H1 (cell line): ENCODE data around the gene CDC42BPB. TPM values are rescaled to one million over a fixed set of nuclear protein-coding genes. Genes with fewer than 3 reads are reported as not detected.

Experiments
- ASH2L ChIP-seq: fragments of 200-600, 300-600 bp; sonication (generic); IDR thresholded peaks from one replicate; pipeline ENCODE4 v1.7.1; 2017; ENCODE audit warnings: low read length
- BCL11A ChIP-seq, 2 experiments: IDR thresholded peaks; one replicate each; pipeline ENCODE4 v1.6.1; 2011; ENCODE audit warnings: low read depth in 2 of 2, low read length in 2 of 2, mild to moderate bottlenecking in 2 of 2
- CBX5 ChIP-seq: fragments of 300-800, 300-1000 bp; sonication (generic); IDR thresholded peaks from 2 replicates; pipeline ENCODE4 v1.7.1; 2016; ENCODE audit warnings: antibody characterized with exemption, low read length, low read depth
- CBX8 ChIP-seq: fragments of 300-800, 300-1000 bp; sonication (generic); IDR thresholded peaks from 2 replicates; pipeline ENCODE4 v1.7.1; 2016; ENCODE audit warnings: low read depth, low read length, borderline replicate concordance
- CHD2 ChIP-seq: IDR thresholded peaks from 2 replicates; pipeline ENCODE4 v1.6.1; 2012; ENCODE audit warnings: low read length, improper control_type of control experiment
- CREB1 ChIP-seq: IDR thresholded peaks from 2 replicates; pipeline ENCODE4 v1.6.1; 2012; ENCODE audit warnings: inconsistent platforms
- JUND ChIP-seq: IDR thresholded peaks from 2 replicates; pipeline ENCODE4 v1.6.1; 2011; ENCODE audit warnings: mild to moderate bottlenecking, improper control_type of control experiment, low read length
- KDM4A ChIP-seq: IDR thresholded peaks from one replicate; pipeline ENCODE4 v1.7.1; 2012; ENCODE audit warnings: low read depth, mild to moderate bottlenecking, moderate library complexity, low read length, inconsistent platforms; ENCODE audit not compliant: severe bottlenecking
- MAFK ChIP-seq: IDR thresholded peaks from 2 replicates; pipeline ENCODE4 v1.6.1; 2012; ENCODE audit warnings: low read depth, mild to moderate bottlenecking, improper control_type of control experiment, low read length
- PHF8 ChIP-seq: fragments of 200-600 bp; sonication (generic); conservative IDR thresholded peaks from 2 replicates; pipeline ENCODE4 v1.7.1; 2012; ENCODE audit warnings: low read depth, mild to moderate bottlenecking, inconsistent platforms, low read length, moderate library complexity
- POLR2A ChIP-seq, 2 experiments: IDR thresholded peaks; 1 replicate in 1 of 2; 2 replicates in 1 of 2; pipeline ENCODE4 v1.6.1; 2011; ENCODE audit warnings: low read depth in 2 of 2, low read length in 2 of 2, mild to moderate bottlenecking in 2 of 2; ENCODE audit errors: control extremely low read depth in 1 of 2
- RBBP5 ChIP-seq: IDR thresholded peaks from 2 replicates; pipeline ENCODE4 v1.7.1; 2012; ENCODE audit warnings: low read depth, mild to moderate bottlenecking, inconsistent platforms, low read length, moderate library complexity, borderline replicate concordance
- RFX5 ChIP-seq: IDR thresholded peaks from 2 replicates; pipeline ENCODE4 v1.6.1; 2011; ENCODE audit warnings: low read depth, low read length, improper control_type of control experiment, borderline replicate concordance
- RNF2 ChIP-seq: fragments of 200-900, 300-1000 bp; sonication (generic); IDR thresholded peaks from 2 replicates; pipeline ENCODE4 v1.7.1; 2016; ENCODE audit warnings: borderline replicate concordance, low read depth, mild to moderate bottlenecking, antibody characterized with exemption, low read length; ENCODE audit not compliant: poor library complexity, severe bottlenecking; ENCODE audit errors: missing control alignments
- SAP30 ChIP-seq: fragments of 300-600 bp; sonication (generic); IDR thresholded peaks from 2 replicates; pipeline ENCODE4 v1.7.1; 2012; ENCODE audit warnings: low read length, moderate library complexity, mild to moderate bottlenecking, inconsistent platforms; ENCODE audit not compliant: insufficient read depth, insufficient replicate concordance
- SIRT6 ChIP-seq: IDR thresholded peaks from one replicate; pipeline ENCODE4 v1.7.1; 2012; ENCODE audit warnings: low read length, inconsistent platforms
- SP4 ChIP-seq: IDR thresholded peaks from 2 replicates; pipeline ENCODE4 v1.6.1; 2012; ENCODE audit warnings: low read length, inconsistent platforms
- SRF ChIP-seq: IDR thresholded peaks from 2 replicates; pipeline ENCODE4 v1.6.1; 2011; ENCODE audit warnings: mild to moderate bottlenecking, low read depth, low read length, moderate library complexity
- TEAD4 ChIP-seq: IDR thresholded peaks from 2 replicates; pipeline ENCODE4 v1.6.1; 2012; ENCODE audit warnings: low read depth, low read length, inconsistent platforms, mixed read lengths
- YY1 ChIP-seq: IDR thresholded peaks from 2 replicates; pipeline ENCODE4 v1.6.1; 2011; ENCODE audit warnings: low read depth, mild to moderate bottlenecking, low read length
- polyA plus RNA-seq, 7 experiments: library from polyadenylated mRNA; depleted of rRNA in 3 of 7; stranded (reverse) in 5 of 7; unstranded in 2 of 7; fragments of >200 nt in 5 of 7; fragments of 200-250 nt in 2 of 7; gene quantifications; 1 replicate in 5 of 7; 2 replicates in 1 of 7; 4 replicates in 1 of 7; pipeline versions ENCODE4 v1.2.1 to v1.2.3, GENCODE V29; 2011 to 2013; ENCODE audit warnings: missing spikeins in 2 of 7, mixed read lengths in 2 of 7
- total RNA-seq: library from RNA; stranded (reverse); fragmentation: NEBNext Ultra II Directional; extraction: Animal tissue kit (Norgen Biotek cat#: 25700); gene quantifications from 2 replicates; pipeline ENCODE4 v1.2.1, GENCODE V29; 2021
- TF ChIP-seq, protein P1 (sequence below): IDR thresholded peaks from 2 replicates; pipeline ENCODE4 v1.6.1; 2011; ENCODE audit warnings: low read depth, mild to moderate bottlenecking, low read length; ENCODE audit not compliant: insufficient read depth
- TF ChIP-seq, protein P2 (sequence below), 3 experiments: IDR thresholded peaks; 1 replicate in 2 of 3; 2 replicates in 1 of 3; pipeline versions ENCODE4 v1.5.1 to v1.6.1; 2011; ENCODE audit warnings: low read length in 3 of 3, mild to moderate bottlenecking in 3 of 3, inconsistent platforms in 2 of 3, low read depth in 1 of 3, moderate library complexity in 1 of 3; ENCODE audit not compliant: insufficient read depth in 1 of 3; ENCODE audit errors: control extremely low read depth in 1 of 3

The CDC42BPB gene
- total and polyA plus RNA-seq, 2 of the 8 experiments (the other 6 are each of a cell fraction or from before 2014, with no cell fraction given), result 51.2 to 88.2 TPM

DNA sequence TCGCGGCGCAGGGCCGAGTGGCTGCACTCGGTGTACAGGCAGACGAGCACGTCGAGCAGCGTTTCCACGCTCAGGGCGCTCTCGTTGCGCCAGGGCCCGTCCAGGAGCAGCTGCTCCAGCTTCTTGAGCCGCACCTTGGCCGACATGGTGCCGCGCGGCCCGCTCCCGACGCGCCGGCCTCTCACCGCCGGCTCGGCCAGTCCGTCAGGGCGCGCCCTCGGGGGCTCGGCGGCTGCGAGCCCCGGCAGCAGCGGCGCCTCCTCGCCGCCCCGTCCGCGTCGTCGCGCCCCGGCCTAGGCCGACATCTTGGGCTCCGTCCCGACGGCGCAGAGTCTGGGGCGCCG, 349 bp downstream of the CDC42BPB start (continued):
- TF ChIP-seq SAP30 (no peak), RFX5 (no peak), SIRT6 (no peak), YY1 (peak; percentile 49; the same call in 1 of the 2 replicates), SP4 (no peak), TEAD4 (no peak), BCL11A (IDR thresholded peaks at IDR 0.05; ENCODE audit: low read depth in 2 of 2, low read length in 2 of 2) (no peak), KDM4A (peak; percentile 81), CREB1 (no peak), RNF2 (no peak), SRF (no peak), MAFK (no peak), JUND (no peak), POLR2A (IDR thresholded peaks at IDR 0.05; ENCODE audit: control extremely low read depth in 1 of 2, low read depth in 2 of 2, low read length in 2 of 2) (no peak), CBX8 (no peak), PHF8 (peak; percentile 21; the same call in 1 of the 2 replicates), ASH2L (no peak), CHD2 (no peak), RBBP5 (peak; percentile 89; the same call in 1 of the 2 replicates), CBX5 (no peak)
- TF ChIP-seq, protein P1, sequence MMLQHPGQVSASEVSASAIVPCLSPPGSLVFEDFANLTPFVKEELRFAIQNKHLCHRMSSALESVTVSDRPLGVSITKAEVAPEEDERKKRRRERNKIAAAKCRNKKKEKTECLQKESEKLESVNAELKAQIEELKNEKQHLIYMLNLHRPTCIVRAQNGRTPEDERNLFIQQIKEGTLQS, result no peak
- TF ChIP-seq, protein P2, sequence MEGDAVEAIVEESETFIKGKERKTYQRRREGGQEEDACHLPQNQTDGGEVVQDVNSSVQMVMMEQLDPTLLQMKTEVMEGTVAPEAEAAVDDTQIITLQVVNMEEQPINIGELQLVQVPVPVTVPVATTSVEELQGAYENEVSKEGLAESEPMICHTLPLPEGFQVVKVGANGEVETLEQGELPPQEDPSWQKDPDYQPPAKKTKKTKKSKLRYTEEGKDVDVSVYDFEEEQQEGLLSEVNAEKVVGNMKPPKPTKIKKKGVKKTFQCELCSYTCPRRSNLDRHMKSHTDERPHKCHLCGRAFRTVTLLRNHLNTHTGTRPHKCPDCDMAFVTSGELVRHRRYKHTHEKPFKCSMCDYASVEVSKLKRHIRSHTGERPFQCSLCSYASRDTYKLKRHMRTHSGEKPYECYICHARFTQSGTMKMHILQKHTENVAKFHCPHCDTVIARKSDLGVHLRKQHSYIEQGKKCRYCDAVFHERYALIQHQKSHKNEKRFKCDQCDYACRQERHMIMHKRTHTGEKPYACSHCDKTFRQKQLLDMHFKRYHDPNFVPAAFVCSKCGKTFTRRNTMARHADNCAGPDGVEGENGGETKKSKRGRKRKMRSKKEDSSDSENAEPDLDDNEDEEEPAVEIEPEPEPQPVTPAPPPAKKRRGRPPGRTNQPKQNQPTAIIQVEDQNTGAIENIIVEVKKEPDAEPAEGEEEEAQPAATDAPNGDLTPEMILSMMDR (IDR thresholded peaks at IDR 0.05; ENCODE audit: control extremely low read depth in 1 of 3, insufficient read depth in 1 of 3, low read depth in 1 of 3, low read length in 3 of 3), result no peak
